ENCODE results near the gene NDUFC2. TPM values are rescaled to one million over a fixed set of nuclear protein-coding genes. Genes with fewer than 3 reads are reported as not detected.

The NDUFC2 gene
- total RNA-seq, 4 donors from 2014 or later, result 67.8 to 86.3 (median 76.0) TPM

DNA sequence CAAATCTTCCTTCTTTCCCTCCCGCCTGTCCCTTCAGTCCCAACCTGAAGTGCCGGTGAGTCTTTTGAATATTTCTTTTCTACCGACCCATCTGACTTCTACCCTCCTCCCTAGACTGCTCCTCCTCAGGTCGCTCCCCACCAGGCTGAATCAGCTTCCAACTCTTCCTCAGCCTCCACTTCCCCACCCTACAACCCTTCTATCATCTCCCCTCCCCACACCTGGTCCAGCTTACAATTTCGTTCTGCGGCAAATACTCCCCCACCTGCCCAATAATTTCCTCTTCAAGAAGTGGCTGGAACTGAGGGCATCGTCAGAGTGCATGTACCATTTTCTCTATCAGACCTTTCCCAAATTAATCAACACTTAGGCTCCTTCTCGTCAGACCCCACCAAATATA, 2.5 kb upstream of the NDUFC2 start:
- no peaks in the 10 kb centered on the region for H3K9me3 ChIP-seq
- intact Hi-C loops (cut with DNase I), result no loop called here
- H3K27me3 ChIP-seq, result no peaks in the 10 kb centered on the region
- H3K4me3 ChIP-seq, result no peak overlapping the region
- WGBS, 2 donors, result 84 to 93% methylated on average over 8 of the region's 8 CpGs
- peak overlapping the region in 1 of 4 donors; percentile 22 for H3K27ac ChIP-seq
- no peaks in the 10 kb centered on the region for H3K36me3 ChIP-seq
- no peak for TF ChIP-seq POLR2A (IDR thresholded peaks at IDR 0.05)
- TF ChIP-seq, protein P1, sequence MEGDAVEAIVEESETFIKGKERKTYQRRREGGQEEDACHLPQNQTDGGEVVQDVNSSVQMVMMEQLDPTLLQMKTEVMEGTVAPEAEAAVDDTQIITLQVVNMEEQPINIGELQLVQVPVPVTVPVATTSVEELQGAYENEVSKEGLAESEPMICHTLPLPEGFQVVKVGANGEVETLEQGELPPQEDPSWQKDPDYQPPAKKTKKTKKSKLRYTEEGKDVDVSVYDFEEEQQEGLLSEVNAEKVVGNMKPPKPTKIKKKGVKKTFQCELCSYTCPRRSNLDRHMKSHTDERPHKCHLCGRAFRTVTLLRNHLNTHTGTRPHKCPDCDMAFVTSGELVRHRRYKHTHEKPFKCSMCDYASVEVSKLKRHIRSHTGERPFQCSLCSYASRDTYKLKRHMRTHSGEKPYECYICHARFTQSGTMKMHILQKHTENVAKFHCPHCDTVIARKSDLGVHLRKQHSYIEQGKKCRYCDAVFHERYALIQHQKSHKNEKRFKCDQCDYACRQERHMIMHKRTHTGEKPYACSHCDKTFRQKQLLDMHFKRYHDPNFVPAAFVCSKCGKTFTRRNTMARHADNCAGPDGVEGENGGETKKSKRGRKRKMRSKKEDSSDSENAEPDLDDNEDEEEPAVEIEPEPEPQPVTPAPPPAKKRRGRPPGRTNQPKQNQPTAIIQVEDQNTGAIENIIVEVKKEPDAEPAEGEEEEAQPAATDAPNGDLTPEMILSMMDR (IDR thresholded peaks at IDR 0.05), result no peak
- H3K4me1 ChIP-seq, result peaks cover 10 to 31% (median 12%) of the 10 kb centered on the region in 3 donors
- no peak for DNase-seq

DNA sequence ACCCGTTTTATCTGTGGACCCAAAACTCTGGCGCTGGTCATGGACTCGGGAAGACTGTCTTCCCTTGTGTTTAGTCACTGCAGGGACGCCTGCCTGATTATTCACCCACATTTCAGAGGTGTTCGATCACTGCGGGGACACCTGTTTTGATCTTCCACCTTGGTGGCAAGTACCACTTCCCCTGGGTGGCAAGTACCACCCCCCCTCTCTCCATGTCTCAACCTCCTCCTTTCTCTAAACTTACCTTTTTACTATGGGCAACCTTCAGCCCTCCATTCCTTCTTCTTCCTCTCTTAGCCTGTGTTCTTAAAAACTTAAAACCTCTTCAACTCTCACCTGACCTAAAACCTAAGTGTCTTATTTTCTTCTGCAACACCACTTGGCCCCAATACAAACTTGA, 1.9 kb upstream of the NDUFC2 start:
- intact Hi-C loops (cut with DNase I), result no loop called here
- H3K4me1 ChIP-seq, result peaks cover 14 to 37% (median 17%) of the 10 kb centered on the region in 3 donors
- H3K36me3 ChIP-seq, result no peaks in the 10 kb centered on the region
- H3K4me3 ChIP-seq, result no peak overlapping the region
- 87 to 91% methylated on average over 5 to 6 of the region's 6 CpGs for WGBS, 2 donors
- no peak for DNase-seq
- no peaks in the 10 kb centered on the region for H3K9me3 ChIP-seq
- no peak for TF ChIP-seq POLR2A (IDR thresholded peaks at IDR 0.05)
- TF ChIP-seq, protein P1 (IDR thresholded peaks at IDR 0.05), result no peak
- no peak overlapping the region for H3K27ac ChIP-seq
- H3K27me3 ChIP-seq, result no peaks in the 10 kb centered on the region

DNA sequence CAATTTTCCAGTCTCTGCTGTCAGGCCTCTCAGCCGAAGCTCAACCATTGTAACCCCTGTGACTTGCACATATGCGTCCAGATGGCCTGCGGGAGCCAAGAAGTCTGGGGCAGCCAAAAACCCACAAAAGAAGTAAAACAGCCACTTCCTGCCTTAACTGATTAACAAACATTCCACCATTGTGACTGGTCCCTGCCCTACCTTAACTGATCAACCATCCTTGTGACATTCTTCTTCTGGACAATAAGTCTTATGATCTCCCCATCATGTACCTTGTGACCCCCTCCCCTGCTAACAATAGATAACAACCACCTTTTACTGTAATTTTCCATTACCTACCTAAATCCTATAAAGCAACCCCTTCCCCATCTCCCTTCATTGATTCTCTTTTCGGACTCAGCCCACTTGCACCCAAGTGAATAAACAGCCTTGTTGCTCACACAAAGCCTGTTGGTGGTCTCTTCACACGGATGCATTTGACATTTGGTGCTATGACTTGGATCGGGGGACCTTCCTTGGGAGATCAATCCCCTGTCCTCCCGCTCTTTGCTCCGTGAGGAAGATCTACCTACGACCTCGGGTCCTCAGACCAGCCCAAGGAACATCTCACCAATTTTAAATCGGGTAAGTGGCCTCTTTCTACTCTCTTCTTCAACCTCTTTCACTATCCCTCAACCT, 1.3 kb upstream of the NDUFC2 start:
- no peaks in the 10 kb centered on the region for H3K9me3 ChIP-seq
- intact Hi-C loops (cut with DNase I), result no loop called here
- H3K4me1 ChIP-seq, result peaks cover 16 to 43% (median 20%) of the 10 kb centered on the region in 3 donors
- DNase-seq, result no peak
- H3K27ac ChIP-seq, result no peak overlapping the region
- WGBS, 2 donors, result 75 to 86% methylated on average over 11 of the region's 11 CpGs
- no peak overlapping the region for H3K4me3 ChIP-seq
- no peaks in the 10 kb centered on the region for H3K27me3 ChIP-seq
- H3K36me3 ChIP-seq, result no peaks in the 10 kb centered on the region
- TF ChIP-seq, protein P1 (IDR thresholded peaks at IDR 0.05), result no peak

DNA sequence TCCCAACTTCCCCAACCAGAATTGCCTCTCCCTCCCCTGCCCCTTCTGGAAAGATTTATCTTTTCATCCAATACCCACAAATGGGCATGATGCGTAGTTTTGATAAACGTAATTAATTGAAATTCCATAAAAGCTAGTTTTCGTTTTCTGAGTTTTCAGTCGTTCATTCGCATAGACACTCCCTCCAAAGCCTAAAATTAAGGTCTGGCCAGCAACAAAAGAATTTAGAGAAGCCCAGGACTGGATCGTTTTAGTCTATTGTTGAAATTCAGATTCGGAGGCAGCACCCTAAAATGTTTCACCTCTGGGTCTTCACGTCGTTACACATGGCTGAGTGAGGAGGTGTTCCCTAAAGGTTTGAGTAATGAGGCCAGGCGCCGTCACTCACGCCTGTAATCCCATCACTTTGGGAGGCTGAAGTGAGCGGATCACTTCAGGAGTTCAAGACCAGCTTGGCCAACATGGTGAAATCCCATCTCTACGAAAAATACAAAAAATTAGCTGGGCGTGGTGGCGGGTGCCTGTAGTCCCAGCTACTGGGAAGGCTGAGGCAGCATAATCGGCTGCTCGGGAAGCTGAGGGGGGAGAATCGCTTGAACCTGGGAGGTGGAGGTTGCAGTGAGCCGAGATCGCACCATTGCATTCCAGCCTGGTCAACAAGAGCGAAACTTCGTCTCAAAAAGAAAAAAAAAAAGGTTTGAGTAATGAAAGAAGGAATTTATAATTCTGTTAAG, 589 bp upstream of the NDUFC2 start:
- TF ChIP-seq POLR2A (IDR thresholded peaks at IDR 0.05), result no peak
- TF ChIP-seq, protein P1 (IDR thresholded peaks at IDR 0.05), result no peak
- no peaks in the 10 kb centered on the region for H3K9me3 ChIP-seq
- peak overlapping the region; percentile 87 to 92 (median 88) for H3K27ac ChIP-seq
- no peak for DNase-seq
- H3K27me3 ChIP-seq, result no peaks in the 10 kb centered on the region
- peaks cover 16 to 50% (median 20%) of the 10 kb centered on the region in 3 donors for H3K4me1 ChIP-seq
- 56 to 57% methylated on average over 21 to 23 of the region's 23 CpGs for WGBS, 2 donors
- intact Hi-C loops (cut with DNase I), result no loop called here
- peaks cover 0 to 5% (median 0%) of the 10 kb centered on the region in 3 donors for H3K36me3 ChIP-seq
- peak overlapping the region; percentile 91 to 95 (median 94) for H3K4me3 ChIP-seq
